HCT116 (cell line): ENCODE data around the gene MYH6.

ENCODE experiments used
- ELF1 ChIP-seq: IDR thresholded peaks from 2 replicates; pipeline ENCODE4 v1.6.1; 2012; ENCODE audit warnings: low read depth, borderline replicate concordance
- EZH2 ChIP-seq: fragments of 200-600 bp; sonication (generic); IDR thresholded peaks from 2 replicates; pipeline ENCODE4 v1.6.1; 2017; ENCODE audit warnings: antibody characterized with exemption, mixed run types
- EZH2phosphoT487 ChIP-seq: fragments of 200-600 bp; IDR thresholded peaks from 2 replicates; pipeline ENCODE4 v1.6.1; 2018; ENCODE audit warnings: antibody characterized with exemption, borderline replicate concordance
- POLR2A ChIP-seq: IDR thresholded peaks from 2 replicates; pipeline ENCODE4 v1.7.0; 2011; ENCODE audit warnings: borderline replicate concordance; ENCODE audit not compliant: insufficient read depth, insufficient read length; ENCODE audit errors: extremely low read depth
- POLR2AphosphoS5 ChIP-seq: IDR thresholded peaks from 2 replicates; pipeline ENCODE4 v1.6.1; 2011; ENCODE audit warnings: mild to moderate bottlenecking, low read depth, low read length, moderate library complexity
- SIN3A ChIP-seq: IDR thresholded peaks from 2 replicates; pipeline ENCODE4 v1.6.1; 2012; ENCODE audit warnings: low read depth
- YY1 ChIP-seq: IDR thresholded peaks from 2 replicates; pipeline ENCODE4 v1.6.1; 2011; ENCODE audit warnings: low read length, low read depth, moderate library complexity, mild to moderate bottlenecking; ENCODE audit not compliant: insufficient replicate concordance; ENCODE audit errors: extremely low read depth
- ZNF274 ChIP-seq: fragments of 200-500 bp; sonication (Bioruptor generic); IDR thresholded peaks from 2 replicates; pipeline ENCODE4 v1.6.1; 2014; ENCODE audit warnings: mild to moderate bottlenecking, low read depth, low read length, inconsistent platforms
- TF ChIP-seq, protein P1 (sequence below), 3 experiments: fragments of 200-600 bp in 1 of 3; sonication (generic) in 1 of 3; IDR thresholded peaks in 2 of 3; conservative IDR thresholded peaks in 1 of 3; 2 replicates each; pipeline ENCODE4 v1.5.1; 2012 to 2017; ENCODE audit warnings: low read depth in 2 of 3, low read length in 2 of 3, antibody characterized with exemption in 1 of 3, borderline replicate concordance in 1 of 3, control low read depth in 1 of 3, mild to moderate bottlenecking in 1 of 3, mixed read lengths in 1 of 3, mixed run types in 1 of 3, moderate library complexity in 1 of 3; ENCODE audit not compliant: insufficient read depth in 1 of 3
- TF ChIP-seq, protein P2 (sequence below): IDR thresholded peaks from 2 replicates; pipeline ENCODE4 v1.6.1; 2012; ENCODE audit warnings: low read depth

DNA sequence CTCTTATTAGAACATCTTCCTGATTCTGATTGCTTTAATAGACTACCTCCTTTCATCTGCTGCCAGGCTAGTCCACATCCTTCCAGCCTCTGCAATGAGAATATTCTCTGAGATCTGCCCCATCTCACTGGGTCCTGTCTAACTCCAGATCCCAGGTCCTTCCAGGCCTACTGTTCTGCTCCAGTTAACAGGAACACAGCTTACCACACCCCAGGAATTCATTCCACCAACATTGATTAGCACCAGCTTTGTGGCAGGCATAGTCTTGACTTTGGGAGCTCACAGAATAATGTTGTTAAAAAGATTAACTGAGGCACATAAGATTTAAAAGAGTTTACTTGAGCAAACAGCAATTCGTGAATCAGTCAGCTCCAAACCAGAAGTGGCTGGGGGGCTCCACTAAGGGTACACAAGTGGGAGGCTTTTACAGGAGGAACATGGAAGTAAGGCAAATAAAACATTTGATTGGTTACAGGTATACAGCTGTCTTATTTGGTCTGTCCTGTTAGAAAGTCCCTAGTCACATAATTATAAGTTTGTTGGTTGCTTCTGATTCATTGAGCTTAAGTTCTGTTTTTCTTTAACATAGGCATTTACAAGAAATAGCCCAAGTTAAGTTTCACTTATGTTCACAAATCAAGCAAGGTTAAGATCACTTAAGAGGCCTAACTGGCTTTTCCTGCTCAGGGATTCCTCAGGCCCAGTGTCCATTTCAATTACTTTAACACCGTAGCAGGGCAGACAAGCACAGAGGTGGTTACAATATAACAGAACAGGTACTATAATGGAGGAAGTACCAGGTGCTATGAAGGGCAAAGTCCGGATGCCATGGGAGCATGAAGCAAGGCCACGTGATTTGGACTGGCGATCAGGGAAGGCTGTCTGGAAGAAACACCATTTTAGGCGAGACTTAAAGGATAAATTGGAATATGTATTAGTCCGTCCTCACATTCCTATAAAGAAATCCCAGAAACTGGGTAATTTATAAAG is 39.6 kb upstream of the MYH6 start:
- TF ChIP-seq, protein P1, sequence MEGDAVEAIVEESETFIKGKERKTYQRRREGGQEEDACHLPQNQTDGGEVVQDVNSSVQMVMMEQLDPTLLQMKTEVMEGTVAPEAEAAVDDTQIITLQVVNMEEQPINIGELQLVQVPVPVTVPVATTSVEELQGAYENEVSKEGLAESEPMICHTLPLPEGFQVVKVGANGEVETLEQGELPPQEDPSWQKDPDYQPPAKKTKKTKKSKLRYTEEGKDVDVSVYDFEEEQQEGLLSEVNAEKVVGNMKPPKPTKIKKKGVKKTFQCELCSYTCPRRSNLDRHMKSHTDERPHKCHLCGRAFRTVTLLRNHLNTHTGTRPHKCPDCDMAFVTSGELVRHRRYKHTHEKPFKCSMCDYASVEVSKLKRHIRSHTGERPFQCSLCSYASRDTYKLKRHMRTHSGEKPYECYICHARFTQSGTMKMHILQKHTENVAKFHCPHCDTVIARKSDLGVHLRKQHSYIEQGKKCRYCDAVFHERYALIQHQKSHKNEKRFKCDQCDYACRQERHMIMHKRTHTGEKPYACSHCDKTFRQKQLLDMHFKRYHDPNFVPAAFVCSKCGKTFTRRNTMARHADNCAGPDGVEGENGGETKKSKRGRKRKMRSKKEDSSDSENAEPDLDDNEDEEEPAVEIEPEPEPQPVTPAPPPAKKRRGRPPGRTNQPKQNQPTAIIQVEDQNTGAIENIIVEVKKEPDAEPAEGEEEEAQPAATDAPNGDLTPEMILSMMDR (IDR thresholded peaks at IDR 0.05 in 2 of 3, conservative IDR thresholded peaks at IDR 0.05 in 1 of 3; ENCODE audit: borderline replicate concordance in 1 of 3, insufficient read depth in 1 of 3, low read depth in 2 of 3, low read length in 2 of 3) = no peak
- TF ChIP-seq EZH2 (no peak), POLR2AphosphoS5 (no peak), ZNF274 (no peak), ELF1 (no peak), YY1 (no peak), SIN3A (no peak), POLR2A (no peak), EZH2phosphoT487 (no peak)
- TF ChIP-seq, protein P2, sequence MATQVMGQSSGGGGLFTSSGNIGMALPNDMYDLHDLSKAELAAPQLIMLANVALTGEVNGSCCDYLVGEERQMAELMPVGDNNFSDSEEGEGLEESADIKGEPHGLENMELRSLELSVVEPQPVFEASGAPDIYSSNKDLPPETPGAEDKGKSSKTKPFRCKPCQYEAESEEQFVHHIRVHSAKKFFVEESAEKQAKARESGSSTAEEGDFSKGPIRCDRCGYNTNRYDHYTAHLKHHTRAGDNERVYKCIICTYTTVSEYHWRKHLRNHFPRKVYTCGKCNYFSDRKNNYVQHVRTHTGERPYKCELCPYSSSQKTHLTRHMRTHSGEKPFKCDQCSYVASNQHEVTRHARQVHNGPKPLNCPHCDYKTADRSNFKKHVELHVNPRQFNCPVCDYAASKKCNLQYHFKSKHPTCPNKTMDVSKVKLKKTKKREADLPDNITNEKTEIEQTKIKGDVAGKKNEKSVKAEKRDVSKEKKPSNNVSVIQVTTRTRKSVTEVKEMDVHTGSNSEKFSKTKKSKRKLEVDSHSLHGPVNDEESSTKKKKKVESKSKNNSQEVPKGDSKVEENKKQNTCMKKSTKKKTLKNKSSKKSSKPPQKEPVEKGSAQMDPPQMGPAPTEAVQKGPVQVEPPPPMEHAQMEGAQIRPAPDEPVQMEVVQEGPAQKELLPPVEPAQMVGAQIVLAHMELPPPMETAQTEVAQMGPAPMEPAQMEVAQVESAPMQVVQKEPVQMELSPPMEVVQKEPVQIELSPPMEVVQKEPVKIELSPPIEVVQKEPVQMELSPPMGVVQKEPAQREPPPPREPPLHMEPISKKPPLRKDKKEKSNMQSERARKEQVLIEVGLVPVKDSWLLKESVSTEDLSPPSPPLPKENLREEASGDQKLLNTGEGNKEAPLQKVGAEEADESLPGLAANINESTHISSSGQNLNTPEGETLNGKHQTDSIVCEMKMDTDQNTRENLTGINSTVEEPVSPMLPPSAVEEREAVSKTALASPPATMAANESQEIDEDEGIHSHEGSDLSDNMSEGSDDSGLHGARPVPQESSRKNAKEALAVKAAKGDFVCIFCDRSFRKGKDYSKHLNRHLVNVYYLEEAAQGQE = no peak
